COR-L47 (cell line): ENCODE measurements around the gene RALA.
"Not testable (repeated sequence)": the region's sequence is repeated elsewhere in the genome, so short reads cannot be mapped to it uniquely, and the experiment has no call there.

Experiments used
- DNase-seq: peaks from one replicate; lab custom pipeline; 2025; lab: John Stamatoyannopoulos, UW

RALA gene

GRCh38 chr7:39645482-39646407, 22.4 kb downstream of the RALA start:
- no peak for DNase-seq

- no peak for DNase-seq
Measured at GRCh38 chr7:39647816-39648215, 24.4 kb downstream of the RALA start.

GRCh38 chr7:39650676-39651075, 27.3 kb downstream of the RALA start:
- DNase-seq, result no peak

GRCh38 chr7:39651265-39651664, 27.9 kb downstream of the RALA start:
- no peak for DNase-seq

GRCh38 chr7:39656415-39656814, 33.0 kb downstream of the RALA start:
- peak; percentile 55 for DNase-seq

- no peak for DNase-seq
Measured at GRCh38 chr7:39659356-39660013, 36.1 kb downstream of the RALA start.

- DNase-seq, result no peak
Measured at GRCh38 chr7:39661960-39662359, 38.6 kb downstream of the RALA start.

- no peak for DNase-seq
Measured at GRCh38 chr7:39663263-39663662, 39.9 kb downstream of the RALA start.

GRCh38 chr7:39664057-39664456, 40.7 kb downstream of the RALA start:
- DNase-seq, result no peak

- no peak for DNase-seq
Measured at GRCh38 chr7:39664585-39664984, 41.2 kb downstream of the RALA start.

GRCh38 chr7:39666562-39666961, 43.2 kb downstream of the RALA start:
- no peak for DNase-seq

GRCh38 chr7:39667341-39667923, 44.1 kb downstream of the RALA start:
- DNase-seq, result no peak

- DNase-seq, result not testable (repeated sequence)
Measured at GRCh38 chr7:39668280-39668679, 44.9 kb downstream of the RALA start.

- DNase-seq, result no peak
Measured at GRCh38 chr7:39670052-39670451, 46.7 kb downstream of the RALA start.

GRCh38 chr7:39670934-39671333, 47.6 kb downstream of the RALA start:
- no peak for DNase-seq

GRCh38 chr7:39672176-39672575, 48.8 kb downstream of the RALA start:
- no peak for DNase-seq

GRCh38 chr7:39673868-39674267, 50.5 kb downstream of the RALA start:
- no peak for DNase-seq

GRCh38 chr7:39674406-39674805, 51.0 kb downstream of the RALA start:
- DNase-seq, result no peak

- no peak for DNase-seq
Measured at GRCh38 chr7:39676346-39676745, 53.0 kb downstream of the RALA start.

- DNase-seq, result no peak
Measured at GRCh38 chr7:39678930-39679709, 55.7 kb downstream of the RALA start.

- not testable (repeated sequence) for DNase-seq
Measured at GRCh38 chr7:39679874-39680273, 56.5 kb downstream of the RALA start.

- DNase-seq, result no peak
Measured at GRCh38 chr7:39681887-39682441, 58.6 kb downstream of the RALA start.
